Adrenal gland (tissue), 5 donors: ENCODE results near the gene CERT1.

Experiments used
- POLR2A ChIP-seq, 2 donors: fragments of 450-650 bp; IDR thresholded peaks; one replicate each; pipeline ENCODE4 v1.6.1; 2017; ENCODE audit warnings: antibody characterized with exemption in 2 of 2, mild to moderate bottlenecking in 2 of 2, moderate library complexity in 1 of 2
- TF ChIP-seq, protein P1 (sequence below), 6 experiments: fragments of 450-650 bp in 4 of 6; fragments of 200-600 bp in 2 of 6; sonication (generic) in 1 of 6; IDR thresholded peaks; 1 replicate in 5 of 6; 2 replicates in 1 of 6; pipeline versions ENCODE4 v1.5.1 to v1.8.0; 2016 to 2021; ENCODE audit warnings: antibody characterized with exemption in 6 of 6, mild to moderate bottlenecking in 2 of 6, moderate library complexity in 1 of 6
- donor health status: DM: no; HTN: no; CAD: no.

DNA sequence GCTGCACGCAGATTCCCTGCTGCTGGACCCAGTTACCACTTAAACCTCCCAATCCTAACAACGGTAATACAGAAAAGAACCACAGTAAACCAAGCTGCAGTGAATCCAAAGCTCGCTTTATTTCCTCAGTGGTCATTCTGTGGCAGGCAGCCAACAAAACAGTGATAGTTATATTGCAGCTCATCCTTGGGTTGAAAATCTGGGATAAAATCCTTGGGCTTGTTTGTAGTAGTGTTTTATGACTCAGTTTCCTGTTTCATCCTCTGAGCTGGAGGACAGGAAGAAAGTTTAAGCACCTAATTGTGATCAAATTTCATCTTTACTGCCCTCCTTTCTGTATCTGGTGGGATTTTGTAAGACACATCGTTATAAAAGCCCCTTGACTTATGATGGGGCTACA is 143.0 kb downstream of the CERT1 start:
- TF ChIP-seq, protein P1, sequence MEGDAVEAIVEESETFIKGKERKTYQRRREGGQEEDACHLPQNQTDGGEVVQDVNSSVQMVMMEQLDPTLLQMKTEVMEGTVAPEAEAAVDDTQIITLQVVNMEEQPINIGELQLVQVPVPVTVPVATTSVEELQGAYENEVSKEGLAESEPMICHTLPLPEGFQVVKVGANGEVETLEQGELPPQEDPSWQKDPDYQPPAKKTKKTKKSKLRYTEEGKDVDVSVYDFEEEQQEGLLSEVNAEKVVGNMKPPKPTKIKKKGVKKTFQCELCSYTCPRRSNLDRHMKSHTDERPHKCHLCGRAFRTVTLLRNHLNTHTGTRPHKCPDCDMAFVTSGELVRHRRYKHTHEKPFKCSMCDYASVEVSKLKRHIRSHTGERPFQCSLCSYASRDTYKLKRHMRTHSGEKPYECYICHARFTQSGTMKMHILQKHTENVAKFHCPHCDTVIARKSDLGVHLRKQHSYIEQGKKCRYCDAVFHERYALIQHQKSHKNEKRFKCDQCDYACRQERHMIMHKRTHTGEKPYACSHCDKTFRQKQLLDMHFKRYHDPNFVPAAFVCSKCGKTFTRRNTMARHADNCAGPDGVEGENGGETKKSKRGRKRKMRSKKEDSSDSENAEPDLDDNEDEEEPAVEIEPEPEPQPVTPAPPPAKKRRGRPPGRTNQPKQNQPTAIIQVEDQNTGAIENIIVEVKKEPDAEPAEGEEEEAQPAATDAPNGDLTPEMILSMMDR (IDR thresholded peaks at IDR 0.05) = no peak
- no peak for TF ChIP-seq POLR2A (IDR thresholded peaks at IDR 0.05)
